Liver (tissue), 9 donors: ENCODE measurements around the gene RSAD2. TPM values are rescaled to one million over a fixed set of nuclear protein-coding genes. Genes with fewer than 3 reads are reported as not detected.

Experiments used
- DNase-seq: peaks from one replicate; pipeline ENCODE4 v3.0.0-alpha.2; 2017; ENCODE audit warnings: low spot score
- H3K27ac ChIP-seq, 2 donors: one replicate each; pipeline ENCODE4 v1.7.0; 2013; ENCODE audit warnings: inconsistent platforms in 2 of 2, low read length in 2 of 2, control low read depth in 1 of 2, low read depth in 1 of 2, mild to moderate bottlenecking in 1 of 2
- H3K27me3 ChIP-seq, 4 donors: one replicate each; pipeline versions ENCODE4 v1.6.1 to v1.7.0; 2013; ENCODE audit warnings: low read length in 3 of 4, inconsistent platforms in 1 of 4, mild to moderate bottlenecking in 1 of 4, moderate library complexity in 1 of 4; ENCODE audit not compliant: control insufficient read depth in 4 of 4, insufficient read depth in 4 of 4
- H3K36me3 ChIP-seq, 4 donors: one replicate each; pipeline versions ENCODE4 v1.6.1 to v1.7.0; 2013; ENCODE audit warnings: low read length in 3 of 4, mild to moderate bottlenecking in 3 of 4, low read depth in 1 of 4, moderate library complexity in 1 of 4; ENCODE audit not compliant: control insufficient read depth in 4 of 4, insufficient read depth in 3 of 4
- H3K4me1 ChIP-seq, 4 donors: one replicate each; pipeline versions ENCODE4 v1.6.1 to v1.7.0; 2013; ENCODE audit warnings: low read length in 3 of 4, mild to moderate bottlenecking in 3 of 4, moderate library complexity in 1 of 4; ENCODE audit not compliant: control insufficient read depth in 4 of 4, insufficient read depth in 4 of 4
- H3K4me3 ChIP-seq, 3 donors: one replicate each; pipeline versions ENCODE4 v1.6.1 to v1.7.0; 2013; ENCODE audit warnings: low read length in 3 of 3, control low read depth in 1 of 3, low read depth in 1 of 3, mild to moderate bottlenecking in 1 of 3
- H3K9ac ChIP-seq, 2 donors: one replicate each; pipeline ENCODE4 v1.7.0; 2013; ENCODE audit warnings: low read length in 2 of 2, mild to moderate bottlenecking in 2 of 2, moderate library complexity in 2 of 2, control low read depth in 1 of 2, low read depth in 1 of 2
- H3K9me3 ChIP-seq, 4 donors: one replicate each; pipeline versions ENCODE4 v1.6.1 to v1.7.0; 2013; ENCODE audit warnings: low read length in 3 of 4; ENCODE audit not compliant: control insufficient read depth in 4 of 4
- FOXA1 ChIP-seq: IDR thresholded peaks from 2 replicates; pipeline ENCODE4 v1.6.1; 2016; ENCODE audit warnings: antibody characterized with exemption
- GABPA ChIP-seq, 2 donors: IDR thresholded peaks in 1 of 2; conservative IDR thresholded peaks in 1 of 2; 2 replicates each; pipeline ENCODE4 v1.6.1; 2016; ENCODE audit warnings: antibody characterized with exemption in 2 of 2, mild to moderate bottlenecking in 1 of 2, moderate library complexity in 1 of 2
- HNF4A ChIP-seq, 2 donors: conservative IDR thresholded peaks; 2 replicates each; pipeline ENCODE4 v1.6.1; 2016; ENCODE audit warnings: antibody characterized with exemption in 2 of 2, mild to moderate bottlenecking in 2 of 2
- NR2F2 ChIP-seq: IDR thresholded peaks from 2 replicates; pipeline ENCODE4 v1.6.1; 2016; ENCODE audit warnings: antibody characterized with exemption
- RAD21 ChIP-seq, 2 donors: IDR thresholded peaks; 2 replicates each; pipeline ENCODE4 v1.6.1; 2016; ENCODE audit warnings: antibody characterized with exemption in 2 of 2, mild to moderate bottlenecking in 2 of 2
- REST ChIP-seq: IDR thresholded peaks from 2 replicates; pipeline ENCODE4 v1.6.1; 2016; ENCODE audit warnings: antibody characterized with exemption, mild to moderate bottlenecking
- RXRA ChIP-seq, 2 donors: IDR thresholded peaks; 2 replicates each; pipeline ENCODE4 v1.6.1; 2017 to 2018; ENCODE audit warnings: antibody characterized with exemption in 2 of 2, mild to moderate bottlenecking in 1 of 2
- SP1 ChIP-seq: IDR thresholded peaks from 2 replicates; pipeline ENCODE4 v1.6.1; 2018; ENCODE audit warnings: antibody characterized with exemption, mild to moderate bottlenecking
- TAF1 ChIP-seq: conservative IDR thresholded peaks from 2 replicates; pipeline ENCODE4 v1.6.1; 2016; ENCODE audit warnings: antibody characterized with exemption, mild to moderate bottlenecking
- YY1 ChIP-seq: IDR thresholded peaks from 2 replicates; pipeline ENCODE4 v1.6.1; 2016; ENCODE audit warnings: antibody characterized with exemption, mild to moderate bottlenecking
- WGBS: extraction: QIAGEN DNeasy Blood & Tissue Kit; methylation state at CpG from one replicate; pipeline ENCODE4 v1.1.7; 2013; 5-methylcytosine and 5-hydroxymethylcytosine counted together
- polyA plus RNA-seq, 2 donors: library from polyadenylated mRNA; stranded (reverse) in 1 of 2; unstranded in 1 of 2; fragments of 200-250 nt in 1 of 2; fragments of >200 nt in 1 of 2; fragmentation: Nextera tagmentation in 1 of 2; extraction: Ambion mirVana in 1 of 2; gene quantifications; one replicate each; pipeline versions ENCODE4 v1.2.1 to v1.2.3, GENCODE V29; 2013 to 2015
- total RNA-seq, 2 donors: library from RNA; depleted of rRNA; stranded (reverse); fragments of >200 nt; gene quantifications; one replicate each; pipeline ENCODE4 v1.2.3, GENCODE V29; 2014
- TF ChIP-seq, protein P1 (sequence below): IDR thresholded peaks from 2 replicates; pipeline ENCODE4 v1.6.1; 2016; ENCODE audit warnings: antibody characterized with exemption
- TF ChIP-seq, protein P2 (sequence below): IDR thresholded peaks from 2 replicates; pipeline ENCODE4 v1.6.1; 2016; ENCODE audit warnings: antibody characterized with exemption
- donor health status: healthy.
- donor health status: healthy.
- donor health status: healthy.
- donor health status: healthy.
- donor health status: healthy.

Gene RSAD2
- total and polyA plus RNA-seq, 4 donors: 1.3 to 15.9 (median 1.9) TPM

- no peaks in the 10 kb centered on the region for H3K9me3 ChIP-seq
- no peaks in the 10 kb centered on the region for H3K27me3 ChIP-seq
- no peak for DNase-seq
- no peak overlapping the region for H3K27ac ChIP-seq
- H3K4me1 ChIP-seq: peaks cover 2 to 8% (median 5%) of the 10 kb centered on the region in 4 donors
- TF ChIP-seq NR2F2: no peak
- TF ChIP-seq, protein P1, sequence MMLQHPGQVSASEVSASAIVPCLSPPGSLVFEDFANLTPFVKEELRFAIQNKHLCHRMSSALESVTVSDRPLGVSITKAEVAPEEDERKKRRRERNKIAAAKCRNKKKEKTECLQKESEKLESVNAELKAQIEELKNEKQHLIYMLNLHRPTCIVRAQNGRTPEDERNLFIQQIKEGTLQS: no peak
- no peak for TF ChIP-seq REST
- TF ChIP-seq YY1: no peak
- no peak for TF ChIP-seq FOXA1
- no peak for TF ChIP-seq SP1
- TF ChIP-seq GABPA (IDR thresholded peaks at IDR 0.05 in 1 of 2, conservative IDR thresholded peaks at IDR 0.05 in 1 of 2): no peak
- TF ChIP-seq RAD21 (IDR thresholded peaks at IDR 0.05): no peak
- TF ChIP-seq, protein P2, sequence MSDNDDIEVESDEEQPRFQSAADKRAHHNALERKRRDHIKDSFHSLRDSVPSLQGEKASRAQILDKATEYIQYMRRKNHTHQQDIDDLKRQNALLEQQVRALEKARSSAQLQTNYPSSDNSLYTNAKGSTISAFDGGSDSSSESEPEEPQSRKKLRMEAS: no peak
- WGBS: 83% methylated on average over 9 of the region's 9 CpGs
- H3K9ac ChIP-seq: no peak overlapping the region
- no peak overlapping the region for H3K4me3 ChIP-seq
- H3K36me3 ChIP-seq: no peaks in the 10 kb centered on the region
These were observed 36.0 kb downstream of the RSAD2 start for GRCh38 chr2:6913415-6914157.

GRCh38 chr2:6914828-6915227, 37.3 kb downstream of the RSAD2 start:
- H3K9me3 ChIP-seq: no peaks in the 10 kb centered on the region
- no peaks in the 10 kb centered on the region for H3K27me3 ChIP-seq
- H3K36me3 ChIP-seq: no peaks in the 10 kb centered on the region
- no peak overlapping the region for H3K4me3 ChIP-seq
- TF ChIP-seq TAF1 (no peak), RAD21 (IDR thresholded peaks at IDR 0.05) (no peak), HNF4A (conservative IDR thresholded peaks at IDR 0.05) (no peak), RXRA (IDR thresholded peaks at IDR 0.05) (no peak), REST (no peak), FOXA1 (no peak), SP1 (no peak)
- TF ChIP-seq, protein P2: no peak
- no peak overlapping the region for H3K27ac ChIP-seq
- 88% methylated on average over 3 of the region's 3 CpGs for WGBS
- H3K9ac ChIP-seq: no peak overlapping the region
- DNase-seq: no peak
- peaks cover 2 to 8% (median 5%) of the 10 kb centered on the region in 4 donors for H3K4me1 ChIP-seq
